GM12865 (cell line): ENCODE data around the gene PPP2R5B.

ENCODE experiments used
- DNase-seq: peaks from one replicate; pipeline ENCODE4 v3.0.0; 2010; ENCODE audit warnings: low read depth
- H3K4me3 ChIP-seq: 2 replicates; pipeline ENCODE4 v1.5.1; 2011; ENCODE audit warnings: mild to moderate bottlenecking, low read depth, low read length, control low read depth
- CTCF ChIP-seq: IDR thresholded peaks from 2 replicates; pipeline ENCODE4 v1.5.1; 2011; ENCODE audit warnings: low read length, control low read depth, low read depth, inconsistent platforms; ENCODE audit not compliant: insufficient read depth; ENCODE audit errors: missing control alignments

The PPP2R5B gene

GRCh38 chr11:64900263-64900678 is 24.2 kb upstream of the PPP2R5B start:
- no peak for TF ChIP-seq CTCF
- DNase-seq, result peak; percentile 74

GRCh38 chr11:64900774-64901173 is 23.7 kb upstream of the PPP2R5B start:
- TF ChIP-seq CTCF, result no peak
- no peak overlapping the region for H3K4me3 ChIP-seq
- no peak for DNase-seq

More at GRCh38 chr11:64900263-64900678, 24.2 kb upstream of the PPP2R5B start:
- no peak overlapping the region for H3K4me3 ChIP-seq

GRCh38 chr11:64902102-64902900 is 22.2 kb upstream of the PPP2R5B start:
- no peak for DNase-seq
- no peak overlapping the region for H3K4me3 ChIP-seq
- no peak for TF ChIP-seq CTCF

GRCh38 chr11:64903291-64903833 is 21.1 kb upstream of the PPP2R5B start:
- no peak overlapping the region for H3K4me3 ChIP-seq
- no peak for TF ChIP-seq CTCF
- no peak for DNase-seq

GRCh38 chr11:64905516-64906313 is 18.8 kb upstream of the PPP2R5B start:
- DNase-seq, result no peak
- no peak for TF ChIP-seq CTCF
- H3K4me3 ChIP-seq, result no peak overlapping the region

GRCh38 chr11:64906314-64906635 is 18.2 kb upstream of the PPP2R5B start:
- no peak for DNase-seq
- no peak for TF ChIP-seq CTCF
- H3K4me3 ChIP-seq, result no peak overlapping the region
